Neural progenitor cell (in vitro differentiated cells): ENCODE results near the gene OGFOD1. TPM values are rescaled to one million over a fixed set of nuclear protein-coding genes. Genes with fewer than 3 reads are reported as not detected.

Source experiments
- DNase-seq: peaks from one replicate; pipeline ENCODE4 v3.0.0-alpha.2; 2016; ENCODE audit warnings: low spot score
- H2AFZ ChIP-seq: fragments of 200-600 bp; sonication (generic); replicated peaks from 2 replicates; pipeline ENCODE4 v1.6.1; 2016; ENCODE audit warnings: antibody characterized with exemption
- H3F3A ChIP-seq: fragments of 200-600 bp; sonication (generic); 2 replicates; pipeline ENCODE4 v1.6.1; 2016; ENCODE audit warnings: antibody characterized with exemption, low read depth
- H3K27ac ChIP-seq: fragments of 200-600 bp; sonication (generic); 2 replicates; pipeline ENCODE4 v1.5.1; 2016; ENCODE audit warnings: mild to moderate bottlenecking
- H3K27me3 ChIP-seq: fragments of 200-600 bp; sonication (generic); 2 replicates; pipeline ENCODE4 v1.6.1; 2016; ENCODE audit warnings: mild to moderate bottlenecking, moderate library complexity
- H3K36me3 ChIP-seq: fragments of 200-600 bp; sonication (generic); 2 replicates; pipeline ENCODE4 v1.5.1; 2016
- H3K4me1 ChIP-seq: fragments of 200-600 bp; sonication (generic); 2 replicates; pipeline ENCODE4 v1.6.1; 2016; ENCODE audit warnings: mixed run types
- H3K4me2 ChIP-seq: fragments of 200-600 bp; sonication (generic); 2 replicates; pipeline ENCODE4 v1.6.1; 2016
- H3K4me3 ChIP-seq: fragments of 200-600 bp; sonication (generic); 2 replicates; pipeline ENCODE4 v1.5.1; 2016
- H3K79me2 ChIP-seq: fragments of 200-600 bp; sonication (generic); 2 replicates; pipeline ENCODE4 v1.6.1; 2016; ENCODE audit warnings: low read depth
- H3K9ac ChIP-seq: fragments of 200-600 bp; sonication (generic); 2 replicates; pipeline ENCODE4 v1.6.1; 2016
- H3K9me3 ChIP-seq: fragments of 200-600 bp; sonication (generic); 2 replicates; pipeline ENCODE4 v1.5.1; 2016; ENCODE audit warnings: low read depth
- H4K20me1 ChIP-seq: fragments of 200-600 bp; sonication (generic); 2 replicates; pipeline ENCODE4 v1.6.1; 2016; ENCODE audit warnings: low read depth
- H3K27ac Mint-ChIP-seq: 3 replicates; pipeline ENCODE4 v1.8.0; 2021; ENCODE audit warnings: mixed read lengths
- H3K27me3 Mint-ChIP-seq: 2 replicates; pipeline ENCODE4 v1.8.0; 2022; ENCODE audit warnings: low read depth, mild to moderate bottlenecking, inconsistent platforms, moderate library complexity, mixed read lengths; ENCODE audit not compliant: insufficient read depth
- H3K36me3 Mint-ChIP-seq: 3 replicates; pipeline ENCODE4 v1.8.0; 2021; ENCODE audit warnings: mixed read lengths
- H3K4me1 Mint-ChIP-seq: 3 replicates; pipeline ENCODE4 v1.8.0; 2021; ENCODE audit warnings: mixed read lengths
- H3K4me3 Mint-ChIP-seq: 3 replicates; pipeline ENCODE4 v1.8.0; 2021; ENCODE audit warnings: mild to moderate bottlenecking, moderate library complexity, mixed read lengths
- H3K9me3 Mint-ChIP-seq: 3 replicates; pipeline ENCODE4 v1.8.0; 2020; ENCODE audit warnings: mixed read lengths
- CTCF ChIP-seq: fragments of 200-600 bp; sonication (generic); IDR thresholded peaks from 2 replicates; pipeline ENCODE4 v1.5.1; 2017; ENCODE audit warnings: antibody characterized with exemption, mild to moderate bottlenecking
- EZH2 ChIP-seq: fragments of 200-600 bp; sonication (generic); IDR thresholded peaks from 2 replicates; pipeline ENCODE4 v1.6.1; 2017; ENCODE audit warnings: antibody characterized with exemption, mild to moderate bottlenecking, moderate library complexity
- EZH2phosphoT487 ChIP-seq: fragments of 200-600 bp; sonication (generic); IDR thresholded peaks from 2 replicates; pipeline ENCODE4 v1.6.1; 2017; ENCODE audit warnings: antibody characterized with exemption
- total RNA-seq: library from RNA; depleted of rRNA; stranded (reverse); fragments of >200 nt; gene quantifications from 2 replicates; pipeline ENCODE4 v1.2.3, GENCODE V29; 2015; ENCODE audit warnings: low replicate concordance

Gene OGFOD1
- total RNA-seq, 1 donor from 2014 or later: 73.4 TPM

GRCh38 chr16:56480776-56481467 lies 29.6 kb downstream of the OGFOD1 start:
- H2AFZ ChIP-seq: no peak overlapping the region
- no peak for TF ChIP-seq EZH2
- TF ChIP-seq EZH2phosphoT487: no peak
- no peak for TF ChIP-seq CTCF
- no peak overlapping the region for H3K9ac ChIP-seq
- H3K27me3 Mint-ChIP-seq: no peaks in the 10 kb centered on the region
- peaks cover 33% of the 10 kb centered on the region for H3K36me3 Mint-ChIP-seq
- H3K27ac ChIP-seq: no peak overlapping the region
- H3F3A ChIP-seq: no peaks in the 10 kb centered on the region
- H3K9me3 ChIP-seq: no peaks in the 10 kb centered on the region
- no peaks in the 10 kb centered on the region for H3K4me1 ChIP-seq
- no peak for DNase-seq
- no peak overlapping the region for H3K27ac Mint-ChIP-seq
- H3K9me3 Mint-ChIP-seq: no peaks in the 10 kb centered on the region
- peaks cover 1% of the 10 kb centered on the region for H3K4me1 Mint-ChIP-seq
- no peaks in the 10 kb centered on the region for H3K27me3 ChIP-seq
- no peak overlapping the region for H3K4me3 Mint-ChIP-seq
- no peaks in the 10 kb centered on the region for H4K20me1 ChIP-seq
- no peaks in the 10 kb centered on the region for H3K79me2 ChIP-seq
- H3K4me3 ChIP-seq: no peak overlapping the region
- no peaks in the 10 kb centered on the region for H3K36me3 ChIP-seq
- no peak overlapping the region for H3K4me2 ChIP-seq

- TF ChIP-seq EZH2: no peak
- no peak for TF ChIP-seq EZH2phosphoT487
- no peak for TF ChIP-seq CTCF
- H3K27ac ChIP-seq: no peak overlapping the region
- no peak overlapping the region for H3K4me3 ChIP-seq
- H4K20me1 ChIP-seq: no peaks in the 10 kb centered on the region
- H3K4me3 Mint-ChIP-seq: no peak overlapping the region
- no peaks in the 10 kb centered on the region for H3K9me3 ChIP-seq
- H3K9ac ChIP-seq: no peak overlapping the region
- no peaks in the 10 kb centered on the region for H3F3A ChIP-seq
- no peaks in the 10 kb centered on the region for H3K9me3 Mint-ChIP-seq
- DNase-seq: no peak
- H3K27ac Mint-ChIP-seq: no peak overlapping the region
- H3K4me1 ChIP-seq: no peaks in the 10 kb centered on the region
- no peaks in the 10 kb centered on the region for H3K27me3 ChIP-seq
- peaks cover 33% of the 10 kb centered on the region for H3K36me3 Mint-ChIP-seq
- no peaks in the 10 kb centered on the region for H3K79me2 ChIP-seq
- no peaks in the 10 kb centered on the region for H3K27me3 Mint-ChIP-seq
- H2AFZ ChIP-seq: no peak overlapping the region
- H3K36me3 ChIP-seq: no peaks in the 10 kb centered on the region
- H3K4me2 ChIP-seq: no peak overlapping the region
- H3K4me1 Mint-ChIP-seq: no peaks in the 10 kb centered on the region
Observed at GRCh38 chr16:56481468-56482122, 30.2 kb downstream of the OGFOD1 start.

- H4K20me1 ChIP-seq: no peaks in the 10 kb centered on the region
- H3K27ac ChIP-seq: no peak overlapping the region
- H3K4me1 Mint-ChIP-seq: no peaks in the 10 kb centered on the region
- H3K27me3 Mint-ChIP-seq: no peaks in the 10 kb centered on the region
- peaks cover 25% of the 10 kb centered on the region for H3K36me3 Mint-ChIP-seq
- H3K79me2 ChIP-seq: no peaks in the 10 kb centered on the region
- no peak overlapping the region for H3K4me3 Mint-ChIP-seq
- TF ChIP-seq CTCF (no peak), EZH2phosphoT487 (no peak), EZH2 (no peak)
- H3K9me3 Mint-ChIP-seq: no peaks in the 10 kb centered on the region
- no peak overlapping the region for H3K4me2 ChIP-seq
- no peaks in the 10 kb centered on the region for H3K9me3 ChIP-seq
- no peaks in the 10 kb centered on the region for H3F3A ChIP-seq
- H3K9ac ChIP-seq: no peak overlapping the region
- H3K36me3 ChIP-seq: no peaks in the 10 kb centered on the region
- H2AFZ ChIP-seq: no peak overlapping the region
- no peak for DNase-seq
- H3K27ac Mint-ChIP-seq: no peak overlapping the region
- H3K27me3 ChIP-seq: no peaks in the 10 kb centered on the region
- H3K4me1 ChIP-seq: no peaks in the 10 kb centered on the region
- no peak overlapping the region for H3K4me3 ChIP-seq
Observed at GRCh38 chr16:56482683-56483236, 31.4 kb downstream of the OGFOD1 start.
